Right atrium auricular region (tissue), 2 donors: ENCODE results near the gene DCAF15. TPM values are rescaled to one million over a fixed set of nuclear protein-coding genes. Genes with fewer than 3 reads are reported as not detected.

Source experiments
- DNase-seq: peaks from one replicate; pipeline ENCODE4 v3.0.0-alpha.2; 2019; ENCODE audit warnings: low spot score
- H3K27ac ChIP-seq, 2 donors: fragments of 200-600 bp; sonication (generic); 1 replicate in 1 of 2; 2 replicates in 1 of 2; pipeline ENCODE4 v1.5.1; 2016 to 2019
- H3K27me3 ChIP-seq, 2 donors: fragments of 200-600 bp; sonication (generic); one replicate each; pipeline versions ENCODE4 v1.5.1 to v1.6.0; 2017 to 2019
- H3K36me3 ChIP-seq: fragments of 200-600 bp; sonication (generic); one replicate; pipeline ENCODE4 v1.5.1; 2016
- H3K4me1 ChIP-seq, 2 donors: fragments of 200-600 bp; sonication (generic); one replicate each; pipeline versions ENCODE4 v1.5.1 to v1.6.0; 2017 to 2019
- H3K4me3 ChIP-seq, 2 donors: fragments of 200-600 bp; sonication (generic); 1 replicate in 1 of 2; 2 replicates in 1 of 2; pipeline ENCODE4 v1.5.1; 2017 to 2019; ENCODE audit warnings: mild to moderate bottlenecking in 1 of 2, moderate library complexity in 1 of 2
- H3K9me3 ChIP-seq, 2 donors: fragments of 200-600 bp; sonication (generic); one replicate each; pipeline ENCODE4 v1.5.1; 2019
- total RNA-seq, 2 donors: library from RNA; depleted of rRNA; stranded (reverse); fragments of >200 nt; gene quantifications; one replicate each; pipeline ENCODE4 v1.1.0, GENCODE V29; 2016
- TF ChIP-seq, protein P1 (sequence below), 2 donors: fragments of 200-600 bp; sonication (generic); IDR thresholded peaks; one replicate each; pipeline ENCODE4 v1.5.1; 2019; ENCODE audit warnings: antibody characterized with exemption in 2 of 2

The DCAF15 gene
- total RNA-seq, 2 donors from 2014 or later: 10.6 to 12.2 TPM

DNA sequence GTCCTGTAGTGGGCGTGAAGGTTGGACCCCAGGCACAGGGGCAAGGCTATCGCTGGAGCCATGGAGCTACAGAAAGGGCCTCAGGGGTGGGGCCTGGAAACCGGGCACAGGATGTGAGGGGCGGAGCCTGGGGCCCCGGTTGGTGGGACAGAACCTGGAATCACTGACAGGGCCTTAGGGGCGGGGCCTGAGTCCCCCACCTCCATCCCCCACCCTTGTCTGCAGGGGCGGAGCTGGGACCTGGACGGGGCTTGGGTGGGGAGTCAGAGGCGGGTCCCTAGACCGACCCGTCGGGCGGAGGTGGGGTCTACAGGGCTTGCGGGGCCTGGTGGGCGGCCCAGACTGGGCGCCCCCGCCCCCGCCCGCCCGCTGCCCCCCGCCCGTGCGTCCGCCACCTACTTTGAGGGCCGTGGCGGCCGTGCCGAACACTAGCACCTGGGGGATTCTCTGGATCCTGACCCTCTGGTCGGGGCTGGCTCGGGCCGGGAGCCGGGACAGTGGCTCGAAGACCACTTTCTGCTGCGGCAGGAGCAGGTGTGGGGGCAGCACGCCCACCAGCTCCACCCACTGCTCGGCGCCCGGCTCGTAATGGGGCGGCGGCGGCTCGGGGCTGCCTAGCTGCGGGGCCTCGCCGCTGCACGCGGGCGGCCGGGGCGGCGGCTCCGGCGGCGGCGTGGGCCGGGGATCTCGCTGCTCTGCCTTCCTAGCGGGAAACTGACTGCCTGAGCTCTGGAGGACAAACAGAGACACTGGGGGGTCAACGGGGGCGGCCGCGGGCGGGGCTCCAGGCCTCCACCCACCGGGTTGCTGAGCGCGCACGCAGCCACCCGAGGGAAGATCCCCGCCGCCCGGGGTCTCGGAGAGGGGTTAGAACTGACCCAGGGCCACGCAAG, 26.3 kb downstream of the DCAF15 start:
- H3K27me3 ChIP-seq: no peaks in the 10 kb centered on the region
- H3K36me3 ChIP-seq: peaks cover under 1% of the 10 kb centered on the region
- peak overlapping the region; percentile 53 to 64 for H3K4me3 ChIP-seq
- H3K4me1 ChIP-seq: peaks cover 0 to 40% of the 10 kb centered on the region in 2 donors
- peak; percentile 89 for DNase-seq
- H3K27ac ChIP-seq: peak overlapping the region; percentile 70 to 85
- H3K9me3 ChIP-seq: no peaks in the 10 kb centered on the region
- TF ChIP-seq, protein P1, sequence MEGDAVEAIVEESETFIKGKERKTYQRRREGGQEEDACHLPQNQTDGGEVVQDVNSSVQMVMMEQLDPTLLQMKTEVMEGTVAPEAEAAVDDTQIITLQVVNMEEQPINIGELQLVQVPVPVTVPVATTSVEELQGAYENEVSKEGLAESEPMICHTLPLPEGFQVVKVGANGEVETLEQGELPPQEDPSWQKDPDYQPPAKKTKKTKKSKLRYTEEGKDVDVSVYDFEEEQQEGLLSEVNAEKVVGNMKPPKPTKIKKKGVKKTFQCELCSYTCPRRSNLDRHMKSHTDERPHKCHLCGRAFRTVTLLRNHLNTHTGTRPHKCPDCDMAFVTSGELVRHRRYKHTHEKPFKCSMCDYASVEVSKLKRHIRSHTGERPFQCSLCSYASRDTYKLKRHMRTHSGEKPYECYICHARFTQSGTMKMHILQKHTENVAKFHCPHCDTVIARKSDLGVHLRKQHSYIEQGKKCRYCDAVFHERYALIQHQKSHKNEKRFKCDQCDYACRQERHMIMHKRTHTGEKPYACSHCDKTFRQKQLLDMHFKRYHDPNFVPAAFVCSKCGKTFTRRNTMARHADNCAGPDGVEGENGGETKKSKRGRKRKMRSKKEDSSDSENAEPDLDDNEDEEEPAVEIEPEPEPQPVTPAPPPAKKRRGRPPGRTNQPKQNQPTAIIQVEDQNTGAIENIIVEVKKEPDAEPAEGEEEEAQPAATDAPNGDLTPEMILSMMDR (IDR thresholded peaks at IDR 0.05): no peak

DNA sequence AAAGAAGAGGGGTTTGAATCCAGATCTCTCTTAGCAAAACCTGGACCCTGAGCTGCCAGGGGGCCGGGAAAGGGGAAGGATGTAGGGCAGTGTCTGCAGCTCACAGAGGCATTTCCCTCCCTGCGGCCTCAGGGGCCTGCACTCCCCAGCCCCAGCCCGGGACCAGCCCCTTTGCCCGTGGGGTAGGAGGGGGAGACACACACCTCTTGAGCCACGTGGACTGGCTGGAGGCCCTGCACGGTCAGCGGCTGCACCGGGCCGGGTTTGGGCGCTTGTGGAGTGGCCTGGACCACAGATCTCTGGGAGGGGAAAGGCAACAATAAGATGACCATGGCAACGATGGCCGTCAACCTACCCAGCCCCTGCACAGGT, 26.9 kb downstream of the DCAF15 start:
- H3K27ac ChIP-seq: peak overlapping the region; percentile 70 to 85
- peak overlapping the region; percentile 53 to 64 for H3K4me3 ChIP-seq
- TF ChIP-seq, protein P1 (IDR thresholded peaks at IDR 0.05): no peak
- no peaks in the 10 kb centered on the region for H3K9me3 ChIP-seq
- no peaks in the 10 kb centered on the region for H3K27me3 ChIP-seq
- peaks cover 0 to 45% of the 10 kb centered on the region in 2 donors for H3K4me1 ChIP-seq
- no peaks in the 10 kb centered on the region for H3K36me3 ChIP-seq
- no peak for DNase-seq

DNA sequence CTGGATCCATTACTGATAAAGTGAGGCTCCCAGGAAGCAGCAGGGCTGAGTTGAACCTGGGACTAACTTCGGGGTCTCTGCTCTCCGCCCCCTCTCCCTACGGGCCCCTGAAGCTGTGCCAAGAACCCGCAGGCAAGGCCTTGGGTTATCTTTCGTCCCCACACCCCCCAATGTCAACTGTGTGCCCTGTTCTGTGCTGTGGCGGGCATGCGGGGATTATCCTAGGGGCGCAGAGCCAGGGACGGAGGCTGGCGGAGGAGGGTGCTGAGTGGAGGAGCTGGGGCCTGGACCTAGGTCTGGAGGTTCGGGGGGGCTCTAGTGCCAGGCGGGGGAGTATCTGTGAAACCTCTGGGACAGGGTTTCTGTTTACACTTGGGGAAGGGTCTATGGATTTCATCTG, 27.4 kb downstream of the DCAF15 start:
- H3K4me1 ChIP-seq: peaks cover 0 to 50% of the 10 kb centered on the region in 2 donors
- H3K36me3 ChIP-seq: no peaks in the 10 kb centered on the region
- no peak overlapping the region for H3K4me3 ChIP-seq
- H3K27me3 ChIP-seq: no peaks in the 10 kb centered on the region
- no peaks in the 10 kb centered on the region for H3K9me3 ChIP-seq
- H3K27ac ChIP-seq: no peak overlapping the region
- TF ChIP-seq, protein P1 (IDR thresholded peaks at IDR 0.05): no peak
- no peak for DNase-seq

DNA sequence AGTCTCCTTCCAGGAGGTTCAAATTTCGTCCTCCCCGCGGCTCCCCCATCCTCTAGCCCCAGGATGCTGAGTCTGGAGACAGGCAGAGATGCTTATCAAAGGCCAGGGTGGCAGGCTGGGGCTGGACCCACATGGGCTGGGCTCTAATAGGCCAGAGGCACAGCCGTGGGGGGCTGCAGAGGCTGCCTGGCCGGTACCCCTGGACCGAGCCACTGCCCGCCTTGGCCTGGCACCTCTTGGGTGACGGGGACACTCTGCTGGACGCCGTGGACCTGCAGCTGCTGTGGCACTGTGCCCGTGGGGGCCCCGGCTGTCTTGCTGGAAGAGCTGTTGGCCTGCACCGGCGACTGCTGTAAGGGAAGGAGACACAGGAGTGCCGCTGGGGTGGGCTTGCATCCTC, 28.0 kb downstream of the DCAF15 start:
- Histone ChIP-seq H3K4me1 (peaks cover 0 to 51% of the 10 kb centered on the region in 2 donors), H3K9me3 (no peaks in the 10 kb centered on the region), H3K27ac (no peak overlapping the region), H3K4me3 (no peak overlapping the region), H3K36me3 (no peaks in the 10 kb centered on the region), H3K27me3 (no peaks in the 10 kb centered on the region)
- DNase-seq: no peak
- TF ChIP-seq, protein P1 (IDR thresholded peaks at IDR 0.05): no peak

DNA sequence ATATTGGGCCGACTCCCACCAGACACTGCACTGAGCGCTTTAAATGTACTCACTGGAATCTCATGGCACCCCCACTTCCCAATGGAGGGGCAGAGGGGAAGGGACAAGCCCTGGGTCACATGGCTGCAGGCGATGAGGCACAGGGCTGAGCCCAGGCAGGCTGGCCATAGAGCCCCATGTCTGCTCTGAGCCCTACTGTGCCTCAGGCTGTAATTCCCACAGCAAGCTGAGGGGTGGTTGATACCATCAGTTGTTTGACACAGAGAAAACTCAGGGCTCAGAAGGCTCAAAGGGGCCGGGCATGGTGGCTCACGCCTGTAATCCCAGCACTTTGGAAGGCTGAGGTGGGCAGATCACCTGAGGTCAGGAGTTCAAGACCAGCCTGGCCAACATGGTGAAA, 28.7 kb downstream of the DCAF15 start:
- H3K4me3 ChIP-seq: no peak overlapping the region
- TF ChIP-seq, protein P1 (IDR thresholded peaks at IDR 0.05): no peak
- H3K4me1 ChIP-seq: peaks cover 0 to 52% of the 10 kb centered on the region in 2 donors
- H3K36me3 ChIP-seq: no peaks in the 10 kb centered on the region
- H3K27me3 ChIP-seq: no peaks in the 10 kb centered on the region
- no peaks in the 10 kb centered on the region for H3K9me3 ChIP-seq
- DNase-seq: no peak
- no peak overlapping the region for H3K27ac ChIP-seq
